ENCODE results near the gene MS4A6E. TPM values are rescaled to one million over a fixed set of nuclear protein-coding genes. Genes with fewer than 3 reads are reported as not detected.
"Not testable (repeated sequence)": the region's sequence is repeated elsewhere in the genome, so short reads cannot be mapped to it uniquely, and the experiment has no call there.

Gene MS4A6E
- not detected for total RNA-seq
- not detected for total RNA-seq (2013)
- 0 to 0.37 (median 0) reads per million in 29 experiments for total RNA-seq

GRCh38 chr11:60326955-60327354 lies at the start of gene MS4A6E:
Gene MS4A6E (plus strand): TSS chr11:60327255. CDS start chr11:60334896, 7,641 bp downstream.
- Mint-ChIP-seq H3K27me3 (peaks cover 4 to 6% of the 10 kb centered on the region in 2 donors), H3K27ac (no peak within 1 kb of the TSS), H3K9me3 (peaks cover 0 to 27% (median 5%) of the 10 kb centered on the region in 3 donors), H3K4me1 (no peaks in the 10 kb centered on the region), H3K4me3 (no peak within 1 kb of the TSS), H3K36me3 (no peaks in the 10 kb centered on the region)
- Histone ChIP-seq H3K4me1 (ENCODE audit: control insufficient read depth in 1 of 2, extremely low read depth in 1 of 2, insufficient read depth in 2 of 2, low read length in 2 of 2) (no peaks in the 10 kb centered on the region), H3K9me3 (no peaks in the 10 kb centered on the region), H3K4me3 (ENCODE audit: control insufficient read depth in 1 of 2, extremely low read depth in 1 of 2, low read length in 1 of 2) (no peak within 1 kb of the TSS), H3K27ac (ENCODE audit: low read length) (no peak within 1 kb of the TSS), H3K27me3 (replicated peaks in 1 of 2; ENCODE audit: control insufficient read depth in 2 of 2, extremely low read depth in 1 of 2, insufficient read depth in 2 of 2, low read length in 1 of 2) (no peaks in the 10 kb centered on the region), H3K36me3 (ENCODE audit: control insufficient read depth in 2 of 2, extremely low read depth in 1 of 2, insufficient read depth in 1 of 2, low read length in 1 of 2) (no peaks in the 10 kb centered on the region)
- ATAC-seq (replicated peaks in 1 of 4) = no peak
- DNase-seq = no peak
- ChIA-PET POLR2A (no interaction called here), CTCF (no interaction called here)
- WGBS (ENCODE audit: insufficient coverage) = no CpG with 5 or more reads among the region's 1 CpG

- Histone ChIP-seq H3K27ac (ENCODE audit: low read length) (no peak within 1 kb of the TSS), H3K27me3 (replicated peaks in 1 of 2; ENCODE audit: control insufficient read depth in 2 of 2, extremely low read depth in 1 of 2, insufficient read depth in 2 of 2, low read length in 1 of 2) (peaks cover 0 to 3% of the 10 kb centered on the region in 2 experiments), H3K4me1 (ENCODE audit: control insufficient read depth in 1 of 2, extremely low read depth in 1 of 2, insufficient read depth in 2 of 2, low read length in 2 of 2) (no peaks in the 10 kb centered on the region), H3K36me3 (ENCODE audit: control insufficient read depth in 2 of 2, extremely low read depth in 1 of 2, insufficient read depth in 1 of 2, low read length in 1 of 2) (no peaks in the 10 kb centered on the region), H3K9me3 (no peaks in the 10 kb centered on the region), H3K4me3 (ENCODE audit: control insufficient read depth in 1 of 2, extremely low read depth in 1 of 2, low read length in 1 of 2) (no peak within 1 kb of the TSS)
- Mint-ChIP-seq H3K36me3 (no peaks in the 10 kb centered on the region), H3K4me1 (peaks cover 0 to 2% (median 0%) of the 10 kb centered on the region in 3 donors), H3K4me3 (no peak within 1 kb of the TSS), H3K9me3 (no peaks in the 10 kb centered on the region), H3K27ac (no peak within 1 kb of the TSS), H3K27me3 (peaks cover 6 to 16% of the 10 kb centered on the region in 2 donors)
- ATAC-seq (replicated peaks in 1 of 4) (no peak), DNase-seq (peak in 3 of 35 experiments; percentile 0 to 26 (median 1))
- WGBS (ENCODE audit: insufficient coverage) = 40% methylated on average over 1 of the region's 3 CpGs
- POLR2A ChIA-PET = no interaction called here
- CTCF ChIA-PET = no interaction called here
Observed at GRCh38 chr11:60280412-60280811, 46.6 kb upstream of the MS4A6E start, which contains the start of gene MS4A4A. Gene MS4A4A (plus strand): TSS chr11:60280666. CDS start chr11:60280676, 10 bp downstream.

DNA sequence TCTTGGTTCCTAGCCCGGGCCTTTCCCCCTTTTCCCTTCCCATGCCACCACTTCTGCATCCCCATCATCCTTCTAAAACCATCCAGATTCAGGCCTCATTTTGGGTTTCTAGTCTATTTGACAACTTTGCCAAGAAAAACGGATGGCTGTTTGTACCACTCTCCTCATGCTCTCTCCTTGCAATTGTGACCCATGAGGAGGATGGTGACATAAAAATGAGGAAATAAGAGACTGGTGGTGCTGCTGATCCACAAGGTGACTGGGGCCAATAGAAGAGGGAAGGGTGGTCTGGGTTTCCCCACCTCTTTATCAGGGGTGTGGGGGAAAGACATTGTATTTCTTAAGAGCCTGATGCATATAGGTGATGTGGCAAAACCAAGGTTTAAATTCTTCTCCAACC lies 45.6 kb upstream of the MS4A6E start:
- ChIA-PET POLR2A (no interaction called here), CTCF (no interaction called here)
- H3K4me3 ChIP-seq (ENCODE audit: control insufficient read depth in 1 of 2, extremely low read depth in 1 of 2, low read length in 1 of 2) = no peak overlapping the region
- Mint-ChIP-seq H3K27ac (no peak overlapping the region), H3K27me3 (peaks cover 8 to 16% of the 10 kb centered on the region in 2 donors), H3K4me1 (peaks cover 0 to 2% (median 0%) of the 10 kb centered on the region in 3 donors), H3K36me3 (no peaks in the 10 kb centered on the region), H3K9me3 (no peaks in the 10 kb centered on the region), H3K4me3 (no peak overlapping the region)
- no peak overlapping the region for H3K27ac ChIP-seq (ENCODE audit: low read length)
- 86% methylated on average over 1 of the region's 2 CpGs for WGBS (ENCODE audit: insufficient coverage)
- H3K9me3 ChIP-seq = no peaks in the 10 kb centered on the region
- no peaks in the 10 kb centered on the region for H3K36me3 ChIP-seq (ENCODE audit: control insufficient read depth in 2 of 2, extremely low read depth in 1 of 2, insufficient read depth in 1 of 2, low read length in 1 of 2)
- no peak for ATAC-seq (replicated peaks in 1 of 4)
- no peak for DNase-seq
- peaks cover 0 to 3% of the 10 kb centered on the region in 2 experiments for H3K27me3 ChIP-seq (replicated peaks in 1 of 2; ENCODE audit: control insufficient read depth in 2 of 2, extremely low read depth in 1 of 2, insufficient read depth in 2 of 2, low read length in 1 of 2)
- no peaks in the 10 kb centered on the region for H3K4me1 ChIP-seq (ENCODE audit: control insufficient read depth in 1 of 2, extremely low read depth in 1 of 2, insufficient read depth in 2 of 2, low read length in 2 of 2)

- Mint-ChIP-seq H3K36me3 (no peaks in the 10 kb centered on the region), H3K4me1 (peaks cover 0 to 2% (median 0%) of the 10 kb centered on the region in 3 donors), H3K27ac (no peak overlapping the region), H3K9me3 (no peaks in the 10 kb centered on the region), H3K27me3 (peaks cover 10 to 16% of the 10 kb centered on the region in 2 donors), H3K4me3 (no peak overlapping the region)
- POLR2A ChIA-PET = no interaction called here
- no peaks in the 10 kb centered on the region for H3K36me3 ChIP-seq (ENCODE audit: control insufficient read depth in 2 of 2, extremely low read depth in 1 of 2, insufficient read depth in 1 of 2, low read length in 1 of 2)
- peaks cover 0 to 3% of the 10 kb centered on the region in 2 experiments for H3K27me3 ChIP-seq (replicated peaks in 1 of 2; ENCODE audit: control insufficient read depth in 2 of 2, extremely low read depth in 1 of 2, insufficient read depth in 2 of 2, low read length in 1 of 2)
- ATAC-seq (replicated peaks in 1 of 4) = no peak
- DNase-seq = no peak
- CTCF ChIA-PET = no interaction called here
- no peak overlapping the region for H3K27ac ChIP-seq (ENCODE audit: low read length)
- H3K9me3 ChIP-seq = no peaks in the 10 kb centered on the region
- no peak overlapping the region for H3K4me3 ChIP-seq (ENCODE audit: control insufficient read depth in 1 of 2, extremely low read depth in 1 of 2, low read length in 1 of 2)
- H3K4me1 ChIP-seq (ENCODE audit: control insufficient read depth in 1 of 2, extremely low read depth in 1 of 2, insufficient read depth in 2 of 2, low read length in 2 of 2) = no peaks in the 10 kb centered on the region
- 100% methylated on average over 1 of the region's 2 CpGs for WGBS (ENCODE audit: insufficient coverage)
Observed at GRCh38 chr11:60282286-60282685, 44.8 kb upstream of the MS4A6E start.

GRCh38 chr11:60285411-60286126 lies 41.5 kb upstream of the MS4A6E start:
- ATAC-seq (replicated peaks in 1 of 4); H3K4me3 Mint-ChIP-seq; H3K27ac ChIP-seq (ENCODE audit: low read length); POLR2A ChIA-PET; CTCF ChIA-PET; H3K36me3 ChIP-seq (ENCODE audit: control insufficient read depth in 2 of 2, extremely low read depth in 1 of 2, insufficient read depth in 1 of 2, low read length in 1 of 2); DNase-seq; H3K9me3 Mint-ChIP-seq; H3K4me1 ChIP-seq (ENCODE audit: control insufficient read depth in 1 of 2, extremely low read depth in 1 of 2, insufficient read depth in 2 of 2, low read length in 2 of 2); H3K36me3 Mint-ChIP-seq; H3K9me3 ChIP-seq; H3K4me1 Mint-ChIP-seq; H3K27ac Mint-ChIP-seq; H3K4me3 ChIP-seq (ENCODE audit: control insufficient read depth in 1 of 2, extremely low read depth in 1 of 2, low read length in 1 of 2): not testable (repeated sequence)
- H3K27me3 ChIP-seq (replicated peaks in 1 of 2; ENCODE audit: control insufficient read depth in 2 of 2, extremely low read depth in 1 of 2, insufficient read depth in 2 of 2, low read length in 1 of 2) = peaks cover 0 to 13% of the 10 kb centered on the region in 2 experiments
- H3K27me3 Mint-ChIP-seq = peaks cover 7 to 12% of the 10 kb centered on the region in 2 donors
- WGBS (ENCODE audit: insufficient coverage) = 90% methylated on average over 4 of the region's 7 CpGs

DNA sequence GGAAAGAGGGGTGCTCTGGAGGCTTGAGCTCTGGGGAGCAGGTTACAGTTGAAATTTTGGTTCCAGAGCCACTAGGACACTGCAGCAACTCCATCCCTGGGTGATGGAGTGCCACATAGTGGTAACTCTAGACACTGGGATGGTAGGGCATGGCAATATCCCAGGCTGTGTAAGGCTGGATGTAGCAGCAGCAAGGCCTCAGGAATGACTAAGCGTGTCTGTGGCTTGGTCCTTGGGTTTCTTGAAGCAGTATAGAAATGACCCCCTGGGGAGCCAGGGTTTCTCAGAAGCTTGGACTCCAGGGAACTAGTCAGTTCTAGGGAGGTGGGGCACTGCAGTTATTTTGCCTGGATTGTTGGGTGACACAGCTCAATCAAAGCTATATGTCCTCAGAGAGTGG lies 38.5 kb upstream of the MS4A6E start:
- Mint-ChIP-seq H3K4me1 (no peaks in the 10 kb centered on the region), H3K27me3 (peaks cover 7 to 15% of the 10 kb centered on the region in 2 donors), H3K36me3 (no peaks in the 10 kb centered on the region), H3K27ac (no peak overlapping the region), H3K4me3 (no peak overlapping the region), H3K9me3 (peaks cover 0 to 8% (median 0%) of the 10 kb centered on the region in 3 donors)
- no peaks in the 10 kb centered on the region for H3K4me1 ChIP-seq (ENCODE audit: control insufficient read depth in 1 of 2, extremely low read depth in 1 of 2, insufficient read depth in 2 of 2, low read length in 2 of 2)
- no peaks in the 10 kb centered on the region for H3K9me3 ChIP-seq
- H3K27me3 ChIP-seq (replicated peaks in 1 of 2; ENCODE audit: control insufficient read depth in 2 of 2, extremely low read depth in 1 of 2, insufficient read depth in 2 of 2, low read length in 1 of 2) = peaks cover 0 to 11% of the 10 kb centered on the region in 2 experiments
- no peak overlapping the region for H3K4me3 ChIP-seq (ENCODE audit: control insufficient read depth in 1 of 2, extremely low read depth in 1 of 2, low read length in 1 of 2)
- ATAC-seq (replicated peaks in 1 of 4) = no peak
- ChIA-PET CTCF (no interaction called here), POLR2A (no interaction called here)
- no peak overlapping the region for H3K27ac ChIP-seq (ENCODE audit: low read length)
- no peaks in the 10 kb centered on the region for H3K36me3 ChIP-seq (ENCODE audit: control insufficient read depth in 2 of 2, extremely low read depth in 1 of 2, insufficient read depth in 1 of 2, low read length in 1 of 2)
- 80% methylated on average over 1 of the region's 1 CpG for whole genome bisulfite sequencing (ENCODE audit: insufficient coverage)
- no peak for DNase-seq
